Epithelial cell of proximal tubule (primary cell): Measurements from ENCODE around the gene CDC42BPG. TPM values are rescaled to one million over a fixed set of nuclear protein-coding genes. Genes with fewer than 3 reads are reported as not detected.

Experiments used
- DNase-seq: peaks from one replicate; pipeline ENCODE4 v3.0.0-alpha.2; 2011; ENCODE audit warnings: low read depth
- H3K4me3 ChIP-seq: 2 replicates; pipeline ENCODE4 v1.5.1; 2011; ENCODE audit warnings: low read depth, mild to moderate bottlenecking, low read length
- total RNA-seq: library from RNA; depleted of rRNA; stranded (reverse); fragments of >200 nt; gene quantifications from 2 replicates; pipeline ENCODE4 v1.2.3, GENCODE V29; 2015
- TF ChIP-seq, protein P1 (sequence below): conservative IDR thresholded peaks from 2 replicates; pipeline ENCODE4 v1.5.1; 2012; ENCODE audit warnings: low read depth, mild to moderate bottlenecking, low read length

Gene CDC42BPG
- total RNA-seq, 1 donor from 2014 or later, result 8.9 TPM

- DNase-seq, result no peak
- TF ChIP-seq, protein P1, sequence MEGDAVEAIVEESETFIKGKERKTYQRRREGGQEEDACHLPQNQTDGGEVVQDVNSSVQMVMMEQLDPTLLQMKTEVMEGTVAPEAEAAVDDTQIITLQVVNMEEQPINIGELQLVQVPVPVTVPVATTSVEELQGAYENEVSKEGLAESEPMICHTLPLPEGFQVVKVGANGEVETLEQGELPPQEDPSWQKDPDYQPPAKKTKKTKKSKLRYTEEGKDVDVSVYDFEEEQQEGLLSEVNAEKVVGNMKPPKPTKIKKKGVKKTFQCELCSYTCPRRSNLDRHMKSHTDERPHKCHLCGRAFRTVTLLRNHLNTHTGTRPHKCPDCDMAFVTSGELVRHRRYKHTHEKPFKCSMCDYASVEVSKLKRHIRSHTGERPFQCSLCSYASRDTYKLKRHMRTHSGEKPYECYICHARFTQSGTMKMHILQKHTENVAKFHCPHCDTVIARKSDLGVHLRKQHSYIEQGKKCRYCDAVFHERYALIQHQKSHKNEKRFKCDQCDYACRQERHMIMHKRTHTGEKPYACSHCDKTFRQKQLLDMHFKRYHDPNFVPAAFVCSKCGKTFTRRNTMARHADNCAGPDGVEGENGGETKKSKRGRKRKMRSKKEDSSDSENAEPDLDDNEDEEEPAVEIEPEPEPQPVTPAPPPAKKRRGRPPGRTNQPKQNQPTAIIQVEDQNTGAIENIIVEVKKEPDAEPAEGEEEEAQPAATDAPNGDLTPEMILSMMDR, result no peak
- H3K4me3 ChIP-seq, result no peak overlapping the region
These were observed 39.6 kb upstream of the CDC42BPG start for GRCh38 chr11:64884019-64884418.

DNA sequence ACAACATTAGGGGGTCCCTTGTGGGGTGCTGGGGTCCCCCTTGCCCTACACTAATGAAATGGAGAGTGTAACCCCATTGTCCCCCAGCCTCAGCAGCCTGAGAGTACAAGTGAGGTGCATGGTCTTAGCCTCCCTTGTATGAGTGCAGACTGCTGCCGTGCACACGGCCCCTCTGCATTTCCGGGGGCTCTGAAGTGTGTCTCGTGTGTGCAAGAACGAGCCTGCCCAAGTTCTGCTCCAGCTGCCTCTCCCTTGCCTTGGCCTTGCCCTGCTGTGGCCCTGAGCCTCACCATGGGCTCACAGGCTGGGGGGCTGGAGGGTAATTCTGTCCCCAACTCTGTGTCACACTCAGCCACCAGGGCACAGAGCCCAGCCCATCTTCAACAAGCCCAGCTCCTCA lies 39.1 kb upstream of the CDC42BPG start:
- no peak overlapping the region for H3K4me3 ChIP-seq
- TF ChIP-seq, protein P1, result no peak
- DNase-seq, result no peak

GRCh38 chr11:64882243-64882642 lies 37.8 kb upstream of the CDC42BPG start:
- TF ChIP-seq, protein P1, result no peak
- DNase-seq, result no peak
- no peak overlapping the region for H3K4me3 ChIP-seq

GRCh38 chr11:64881476-64881875 lies 37.0 kb upstream of the CDC42BPG start:
- DNase-seq, result no peak
- no peak overlapping the region for H3K4me3 ChIP-seq
- TF ChIP-seq, protein P1, result no peak

DNA sequence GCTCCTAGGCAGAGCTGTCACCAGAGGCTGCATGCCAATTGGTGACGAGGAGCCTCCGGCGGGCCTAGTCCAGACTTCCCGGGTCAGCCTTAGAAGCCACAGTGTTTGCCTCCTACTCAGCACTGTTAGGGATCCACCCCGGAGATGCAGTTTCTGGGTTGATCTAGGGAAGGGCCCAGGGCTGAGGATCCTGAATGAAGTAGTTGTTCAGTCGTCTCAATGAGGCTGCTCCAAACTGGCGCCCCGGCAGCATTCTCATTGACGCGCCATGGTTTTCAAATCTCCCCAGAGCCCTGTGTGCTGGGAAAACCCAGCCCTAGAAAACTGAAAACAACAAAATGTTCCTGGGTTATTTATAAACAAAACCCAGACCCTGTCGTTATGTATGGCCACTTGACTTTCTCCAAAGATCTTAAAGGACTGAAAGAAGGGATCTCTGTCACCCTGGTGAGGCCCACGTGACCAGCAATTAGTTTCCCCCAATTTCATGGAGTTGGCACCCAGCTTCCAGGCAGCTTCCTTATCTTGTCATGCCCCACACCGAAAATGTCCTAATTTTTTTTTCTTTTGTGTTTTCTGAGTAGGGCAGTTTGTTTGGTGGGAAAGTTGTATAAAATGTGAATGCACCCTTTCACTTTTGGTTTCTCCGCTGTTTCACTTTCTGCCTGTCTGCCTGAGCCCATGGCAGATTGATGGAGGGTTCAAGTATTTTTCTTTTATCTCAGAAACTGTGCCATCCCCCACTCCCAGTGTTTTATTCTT lies 36.0 kb upstream of the CDC42BPG start:
- TF ChIP-seq, protein P1, result no peak
- DNase-seq, result no peak
- no peak overlapping the region for H3K4me3 ChIP-seq

DNA sequence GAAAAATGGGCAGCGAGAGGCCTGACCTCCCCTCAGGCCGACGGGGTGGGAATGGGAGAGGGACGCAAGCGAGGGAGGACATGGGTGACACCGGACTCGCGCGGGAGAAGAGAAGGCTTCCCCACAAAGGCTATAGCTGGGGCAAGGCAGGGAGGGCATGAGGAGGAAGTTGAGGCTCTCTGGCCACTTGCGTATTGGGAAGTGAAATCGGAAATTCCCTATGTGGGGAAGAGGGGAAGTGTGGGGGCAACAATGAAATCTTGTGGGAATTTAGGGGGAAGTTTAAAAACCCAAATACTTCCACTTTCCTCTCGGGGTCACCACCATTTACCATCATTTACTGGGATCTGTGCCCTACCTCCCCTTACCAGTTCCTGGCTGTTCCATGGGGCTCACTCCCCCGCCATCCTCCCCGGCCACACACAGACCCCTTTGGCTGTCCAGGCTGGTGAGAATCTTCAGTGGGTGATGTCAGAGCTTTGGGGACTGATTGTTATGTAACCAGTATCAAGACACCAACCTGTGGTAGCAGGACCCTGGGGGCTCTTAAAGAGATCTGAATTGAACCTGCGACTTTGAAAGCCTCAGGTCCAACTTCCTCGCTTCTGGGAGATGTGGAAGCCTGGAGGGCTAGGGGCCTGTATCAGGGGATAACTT lies 34.9 kb upstream of the CDC42BPG start:
- DNase-seq, result no peak
- TF ChIP-seq, protein P1, result no peak
- peak overlapping the region; percentile 95 for H3K4me3 ChIP-seq
